A549 treated with DMSO at 1 μM for 4 hours (cell line): ENCODE data around the gene CLEC4D. TPM values are rescaled to one million over a fixed set of nuclear protein-coding genes. Genes with fewer than 3 reads are reported as not detected.

Experiments used
- total RNA-seq: library from RNA; stranded (reverse); fragments of 200-300 nt; extraction: Qiagen RNA extraction; gene quantifications from 5 replicates; pipeline ENCODE4 v1.2.3, GENCODE V29; 2022; ENCODE audit warnings: low read depth

Gene CLEC4D
- total RNA-seq, result not detected in 5 replicates

GRCh38 chr12:8513256-8513655 is at the start of gene CLEC4D:
Gene CLEC4D, plus strand, starts transcription at chr12:8513503. Its CDS starts 230 bp downstream, at chr12:8513733.

GRCh38 chr12:8540831-8541230 is 27.5 kb downstream of the CLEC4D start, which contains the start of gene CLEC4E:
Gene CLEC4E, minus strand, starts transcription at chr12:8540905. Its CDS starts 108 bp downstream, at chr12:8540797.

Other genes with a start within 250 kb of the CLEC4D start
- not detected in 5 replicates for gene CLEC6A, start 57.5 kb upstream of the CLEC4D start, total RNA-seq
- gene CLEC4E, start 27.4 kb downstream of the CLEC4D start, total RNA-seq, result 0.37 to 0.74 TPM (median 0.41 TPM) in 5 replicates
- gene AICDA, start 99.4 kb downstream of the CLEC4D start, total RNA-seq, result 0.03 to 0.26 TPM (median 0.05 TPM) in 5 replicates
- 0.07 to 0.86 TPM (median 0.16 TPM) in 4 of 5 replicates, not detected in the other for gene MFAP5, start 149.3 kb downstream of the CLEC4D start, total RNA-seq
- gene RIMKLB, start 184.5 kb downstream of the CLEC4D start, total RNA-seq, result 15.9 to 17.5 TPM (median 16.5 TPM) in 5 replicates